GM18520 (cell line): ENCODE measurements around the gene PI3.
"Not testable (repeated sequence)": the region's sequence is repeated elsewhere in the genome, so short reads cannot be mapped to it uniquely, and the experiment has no call there.

ENCODE experiments used
- ATAC-seq: cut with Tn5 transposase; IDR thresholded peaks from one replicate; pipeline ENCODE4 v1.9.1; 2021; ENCODE audit not compliant: unreplicated experiment

PI3 gene, protein sequence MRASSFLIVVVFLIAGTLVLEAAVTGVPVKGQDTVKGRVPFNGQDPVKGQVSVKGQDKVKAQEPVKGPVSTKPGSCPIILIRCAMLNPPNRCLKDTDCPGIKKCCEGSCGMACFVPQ

GRCh38 chr20:45174434-45175364 is at the start of gene PI3:
Gene PI3, plus strand, starts transcription at chr20:45174902. Its CDS starts 21 bp downstream, at chr20:45174923.
- no peak for ATAC-seq

- no peak for ATAC-seq
These were observed 46.6 kb upstream of the PI3 start for GRCh38 chr20:45128099-45128498.

DNA sequence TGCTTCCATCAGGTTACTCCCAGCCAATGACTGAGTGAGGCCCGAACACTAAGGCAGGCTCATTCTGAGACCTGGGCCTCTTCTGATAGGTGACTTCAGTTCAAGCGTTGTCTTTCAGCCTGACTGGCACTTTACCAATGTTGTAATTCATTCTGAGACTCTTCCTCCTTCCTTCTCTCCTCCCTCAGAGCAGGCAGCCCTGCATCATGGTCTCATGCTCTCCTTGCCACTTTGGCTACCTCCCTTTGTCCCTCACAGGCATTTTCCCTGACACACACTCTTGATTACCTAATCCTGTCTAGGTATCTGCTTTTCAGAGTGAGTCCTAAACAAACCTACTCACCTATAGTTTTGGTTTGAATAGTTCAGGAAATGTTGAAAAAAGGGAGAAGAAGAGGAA is 37.8 kb upstream of the PI3 start:
- ATAC-seq, result no peak

GRCh38 chr20:45138561-45139300 is 36.0 kb upstream of the PI3 start:
- no peak for ATAC-seq

DNA sequence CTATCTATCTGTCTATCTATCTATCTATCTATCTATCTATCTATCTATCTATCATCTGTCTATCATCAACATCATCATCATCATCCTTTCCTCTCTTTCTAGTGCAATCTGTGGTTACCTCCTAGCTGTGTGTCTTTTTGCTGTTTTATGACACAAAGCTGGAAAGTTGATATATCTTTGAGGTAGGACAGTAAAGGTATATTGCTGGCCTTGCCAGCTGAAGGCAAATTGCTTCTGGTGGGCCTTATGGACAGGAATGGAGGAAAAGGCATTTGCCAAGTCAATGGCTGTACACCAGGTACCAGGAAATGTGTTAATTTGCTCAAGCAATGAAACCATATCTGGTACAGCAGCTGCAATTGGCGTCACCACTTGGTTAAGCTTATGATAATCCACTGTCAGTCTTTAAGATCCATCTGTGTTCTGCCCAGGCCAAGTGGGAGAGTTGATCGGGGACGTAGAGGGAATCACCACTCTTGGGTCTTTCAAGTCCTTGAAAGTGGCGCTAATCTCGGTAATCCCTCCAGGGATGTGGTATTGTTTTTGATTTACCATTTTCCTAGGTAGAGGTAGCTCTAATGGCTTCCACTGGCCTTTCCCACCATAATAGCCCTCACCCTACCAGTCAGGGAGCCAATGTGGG is 34.8 kb upstream of the PI3 start:
- ATAC-seq, result not testable (repeated sequence)

DNA sequence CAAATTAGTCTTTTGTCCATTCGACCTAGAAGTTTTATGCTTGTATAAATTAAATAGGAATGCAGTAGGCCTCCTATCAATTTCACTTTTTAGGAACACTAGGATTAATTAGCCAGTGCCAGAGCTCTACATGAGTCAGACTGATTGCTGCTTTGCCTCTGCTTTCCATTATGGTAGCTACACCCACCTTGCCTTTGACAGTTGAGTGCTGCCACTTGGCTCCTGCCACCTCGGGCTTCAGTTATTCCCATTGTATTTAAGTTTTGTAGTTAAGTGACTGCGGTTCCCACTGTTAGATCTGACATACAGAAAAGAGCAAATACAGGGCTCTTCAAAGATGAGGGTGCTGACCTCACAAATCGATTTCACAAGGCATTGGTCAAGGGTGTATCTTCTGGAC is 33.9 kb upstream of the PI3 start:
- ATAC-seq, result no peak

DNA sequence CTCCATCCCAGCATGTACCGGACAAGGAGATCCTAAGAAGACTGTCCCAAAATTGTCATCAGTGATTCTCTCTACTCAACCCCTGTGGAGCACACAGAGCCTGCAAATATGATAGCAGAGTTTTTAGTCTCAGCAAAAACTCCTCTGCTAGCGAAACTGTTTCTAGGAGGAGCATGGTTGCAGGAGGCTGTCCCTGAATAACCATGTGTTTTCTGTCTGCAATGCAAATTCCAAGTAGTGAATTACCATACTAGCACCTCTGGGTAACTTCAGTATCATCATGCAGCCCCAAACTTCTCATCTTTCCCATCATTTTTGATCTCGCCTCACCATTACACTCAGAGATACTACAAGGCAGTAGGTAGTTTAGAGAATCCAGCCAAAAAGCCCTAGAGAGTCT is 25.6 kb upstream of the PI3 start:
- no peak for ATAC-seq

DNA sequence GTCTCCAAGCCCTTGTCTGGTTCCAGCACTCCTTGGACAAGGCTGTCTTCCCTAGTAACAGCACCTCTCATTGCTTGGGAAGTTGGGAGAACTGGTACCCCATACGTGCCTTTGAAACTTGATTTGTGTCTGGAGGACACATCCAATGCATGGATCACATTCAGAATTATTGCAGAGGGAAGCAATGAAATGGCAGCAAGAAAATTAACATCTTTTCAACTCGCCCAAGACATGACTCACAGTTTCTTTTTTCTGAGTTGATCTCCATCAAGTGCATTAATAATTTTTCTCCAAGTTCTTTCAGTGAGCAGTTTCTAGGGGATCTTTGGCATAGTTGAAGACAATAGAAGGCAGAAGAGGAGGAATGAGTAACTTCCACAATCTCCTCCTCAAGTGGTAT is 22.3 kb upstream of the PI3 start:
- no peak for ATAC-seq

DNA sequence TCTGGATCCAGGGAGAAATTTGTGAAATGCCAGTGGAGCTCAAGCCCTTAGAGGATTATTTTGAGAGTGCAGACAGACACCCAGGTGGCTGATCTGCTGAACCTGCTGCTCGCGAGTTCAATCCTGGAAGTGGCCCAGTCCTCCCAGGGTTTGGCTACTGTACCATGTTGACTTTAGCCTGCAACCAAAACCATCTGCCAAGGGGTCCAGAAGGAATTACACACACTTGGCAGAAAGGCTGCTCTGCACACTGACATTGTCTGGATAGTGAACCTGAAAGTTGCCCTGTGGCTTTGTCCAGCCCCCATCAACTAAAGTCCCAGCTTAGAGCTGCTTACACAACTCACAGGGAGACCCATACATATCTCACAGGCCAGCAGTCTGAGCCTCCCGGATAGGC is 21.6 kb upstream of the PI3 start:
- no peak for ATAC-seq

- ATAC-seq, result no peak
These were observed 20.9 kb upstream of the PI3 start for GRCh38 chr20:45153752-45154151.

GRCh38 chr20:45154183-45154582 is 20.5 kb upstream of the PI3 start:
- no peak for ATAC-seq

- not testable (repeated sequence) for ATAC-seq
These were observed 19.9 kb upstream of the PI3 start for GRCh38 chr20:45154794-45155193.

GRCh38 chr20:45156713-45157112 is 18.0 kb upstream of the PI3 start:
- no peak for ATAC-seq

DNA sequence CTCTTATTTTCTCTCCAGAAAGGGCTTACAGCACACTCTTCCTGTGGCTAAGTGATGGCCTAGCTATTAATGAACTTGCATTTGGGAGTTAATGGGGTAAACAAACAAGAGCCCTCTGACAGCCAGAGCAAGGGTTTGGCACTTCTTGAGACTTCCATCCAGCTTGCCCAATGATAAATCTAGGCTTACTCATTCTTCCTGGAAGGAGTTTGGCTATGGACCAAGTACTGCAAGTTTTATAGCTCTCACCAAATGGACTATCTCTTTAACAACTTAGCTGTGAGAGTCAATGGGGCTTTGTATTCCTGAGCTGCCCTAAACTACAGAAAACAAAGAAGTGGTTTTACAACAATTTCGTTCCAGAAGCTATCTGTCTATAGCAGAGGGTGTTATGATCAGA is 16.7 kb upstream of the PI3 start:
- ATAC-seq, result no peak

DNA sequence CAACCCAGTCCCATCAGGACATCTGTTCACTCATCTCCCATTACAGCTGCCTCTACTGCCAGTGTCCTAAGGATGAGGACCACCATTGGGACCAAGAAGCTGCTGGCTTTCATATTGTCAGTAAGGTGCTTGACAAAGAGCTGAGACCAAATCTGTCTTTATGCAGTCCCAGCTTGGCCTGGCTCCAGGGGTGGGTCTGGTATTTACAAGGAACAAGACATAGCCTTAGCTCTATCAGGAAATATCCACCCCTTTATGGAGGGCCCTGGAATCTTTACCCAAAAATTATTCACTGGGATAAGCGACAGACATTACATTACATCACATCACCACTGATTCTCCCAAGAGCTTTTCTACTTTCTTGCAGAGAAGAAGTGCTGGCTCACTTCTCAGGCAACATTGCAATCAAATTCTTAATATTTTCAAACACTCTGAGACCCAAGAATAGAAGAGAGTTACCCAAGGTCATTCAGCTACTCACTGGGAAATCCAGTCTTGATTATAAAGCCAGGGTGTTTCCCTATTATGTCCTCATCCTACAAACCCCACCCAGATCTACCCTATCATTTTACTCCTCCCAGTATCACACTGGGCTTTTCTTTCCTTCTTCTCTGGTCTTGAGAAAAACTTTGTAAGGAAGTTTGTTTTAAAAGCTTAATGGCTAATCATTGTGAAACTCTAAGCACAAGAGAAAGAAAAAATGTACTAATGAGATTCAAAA is 11.5 kb upstream of the PI3 start:
- ATAC-seq, result no peak

- no peak for ATAC-seq
These were observed 9.8 kb upstream of the PI3 start for GRCh38 chr20:45164906-45165305.

DNA sequence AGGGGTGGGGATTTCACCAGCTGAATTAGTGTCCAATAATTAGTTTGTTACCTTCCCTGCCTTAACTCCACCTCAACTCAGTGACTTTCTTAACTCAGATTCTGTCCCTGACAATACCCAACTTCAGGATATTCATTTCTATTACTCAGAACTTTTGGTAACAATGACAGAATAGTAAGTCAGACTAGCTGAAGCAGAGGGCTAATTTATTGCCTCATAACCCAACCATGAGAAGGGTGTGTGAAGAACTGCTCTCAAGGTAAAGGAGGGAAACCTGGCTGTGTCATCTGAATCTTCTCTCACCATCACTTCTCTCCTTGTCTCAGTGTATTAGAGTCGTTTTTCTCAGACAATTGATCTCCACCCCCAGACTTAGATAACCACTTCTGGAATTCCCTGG is 1.2 kb upstream of the PI3 start:
- no peak for ATAC-seq

DNA sequence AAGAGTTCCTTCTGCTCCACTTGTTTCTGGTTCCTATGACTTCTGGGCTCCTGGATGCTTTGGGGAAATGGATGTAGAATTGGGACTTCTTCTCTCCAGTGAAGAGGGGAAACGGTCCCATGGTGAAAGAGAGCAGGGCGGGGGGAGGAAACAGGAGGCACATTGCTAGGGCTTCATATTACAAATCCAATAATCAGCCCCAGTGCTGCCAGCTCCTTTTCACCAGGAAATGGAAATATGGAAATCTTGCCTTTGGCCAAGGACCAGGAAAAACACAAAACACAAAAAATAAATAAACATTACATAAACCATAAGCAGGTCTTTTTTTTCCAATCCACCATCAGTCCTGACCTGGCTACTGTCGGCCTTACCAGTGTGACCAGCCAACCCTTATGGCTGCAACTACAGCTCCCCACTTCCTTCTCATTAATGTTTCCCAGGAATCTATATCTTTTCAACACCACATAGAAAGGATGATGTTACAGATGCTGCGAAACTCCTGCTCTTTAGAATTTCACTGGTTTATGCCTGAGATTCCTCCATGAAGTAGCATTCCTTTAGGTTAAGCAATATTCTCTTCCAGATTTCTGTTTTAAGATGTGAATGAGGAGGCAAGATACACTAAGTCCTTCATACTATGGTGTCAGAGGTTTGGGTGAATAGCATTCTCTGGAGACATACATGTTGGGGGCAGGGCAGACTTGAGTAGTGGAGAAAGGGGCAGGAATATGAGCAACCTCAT is 2.0 kb downstream of the PI3 start:
- no peak for ATAC-seq

DNA sequence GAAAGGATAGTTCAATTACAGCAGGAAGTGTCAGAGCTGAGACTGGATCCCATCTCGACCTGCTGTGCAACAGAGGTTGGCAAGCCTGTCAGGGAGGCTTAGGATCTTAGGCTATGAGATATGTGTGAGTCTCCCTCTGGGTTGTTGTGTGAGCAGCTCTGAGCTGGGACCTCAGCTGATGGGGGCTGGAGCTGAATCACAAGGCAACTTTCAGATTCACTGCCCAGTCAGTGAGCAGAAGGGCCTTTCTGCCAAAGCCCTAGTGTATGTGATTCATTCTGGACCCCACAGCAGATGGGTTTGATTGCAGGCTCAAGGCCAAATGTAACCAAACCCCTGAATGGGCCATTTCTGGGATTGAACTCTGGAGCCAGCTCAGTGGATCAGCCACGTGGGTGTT is 4.5 kb downstream of the PI3 start:
- ATAC-seq, result no peak

- ATAC-seq, result no peak
These were observed 6.9 kb downstream of the PI3 start for GRCh38 chr20:45181639-45182038.
